Adipose tissue (tissue), 3 donors: ENCODE results near the gene SLFNL1. TPM values are rescaled to one million over a fixed set of nuclear protein-coding genes. Genes with fewer than 3 reads are reported as not detected.

Experiments used
- H3K27ac ChIP-seq: one replicate; pipeline ENCODE4 v1.5.1; 2013; ENCODE audit warnings: low read depth, low read length
- WGBS, 3 donors: extraction: QIAGEN DNeasy Blood & Tissue Kit; methylation state at CpG; one replicate each; pipeline ENCODE4 v1.1.7; 2013; 5-methylcytosine and 5-hydroxymethylcytosine counted together
- polyA plus RNA-seq, 3 donors: library from polyadenylated mRNA; stranded (reverse); fragments of 200-250 nt; gene quantifications; one replicate each; pipeline ENCODE4 v1.2.3, GENCODE V29; 2013
- donor health status: healthy with polysubstance abuse.
- donor health status: Bipolar disorder and iron deficiency.
- donor health status: healthy.

SLFNL1 gene
- polyA plus RNA-seq: under 1 TPM; 0.07 to 0.34 (median 0.22) TPM

GRCh38 chr1:41021526-41022308 lies at the start of gene SLFNL1:
Gene SLFNL1, minus strand, starts transcription at chr1:41021725. Its CDS starts 1,065 bp downstream, at chr1:41020660.
- no peak within 1 kb of the TSS for H3K27ac ChIP-seq
- WGBS, 3 donors: 57 to 67% (median 61%) methylated on average over 12 of the region's 12 CpGs

DNA sequence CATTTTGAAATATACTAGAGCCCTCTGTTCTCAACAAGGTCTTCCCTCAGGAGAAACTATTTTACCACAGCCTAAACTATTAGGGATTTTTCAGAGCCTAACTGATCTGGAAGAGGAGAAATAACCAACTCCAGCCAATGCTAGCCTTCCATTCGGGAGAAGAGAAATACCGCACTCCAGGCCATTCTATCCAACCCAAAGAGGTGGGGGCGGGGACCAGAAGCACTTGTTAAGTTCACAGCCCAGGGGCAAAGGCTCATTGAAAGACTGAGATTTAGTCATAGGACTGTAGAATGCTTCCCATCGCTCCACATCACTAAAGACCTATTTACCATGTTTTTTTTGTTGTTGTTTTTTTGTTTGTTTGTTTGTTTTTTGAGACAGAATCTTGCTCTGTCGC lies 35.4 kb upstream of the SLFNL1 start:
- 94 to 98% (median 97%) methylated on average over 5 of the region's 5 CpGs for WGBS, 3 donors
- H3K27ac ChIP-seq: no peak overlapping the region

DNA sequence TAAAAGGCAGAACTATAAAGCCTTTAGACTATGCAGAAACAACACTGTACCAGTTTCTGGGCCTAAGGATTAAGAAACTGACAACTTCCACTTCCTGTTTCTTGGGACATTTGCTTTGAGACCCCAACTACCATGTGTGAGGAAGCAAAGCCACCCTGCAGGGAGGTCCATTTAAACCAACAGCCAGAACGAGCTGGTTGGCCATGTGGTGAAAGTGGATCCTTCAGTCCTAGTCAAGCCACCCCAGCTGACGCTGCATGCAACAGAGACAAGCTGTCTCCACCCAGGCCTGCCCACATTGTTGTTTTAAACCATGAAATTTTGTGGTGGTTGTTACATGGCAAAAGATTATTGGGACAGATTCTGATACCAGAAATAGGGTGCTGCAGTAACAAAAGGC lies 31.8 kb upstream of the SLFNL1 start:
- H3K27ac ChIP-seq: no peak overlapping the region
- WGBS, 3 donors: 50 to 82% (median 73%) methylated on average over 2 of the region's 2 CpGs

- 90 to 97% (median 91%) methylated on average over 1 of the region's 1 CpG for WGBS, 3 donors
- H3K27ac ChIP-seq: no peak overlapping the region
Measured at GRCh38 chr1:41051022-41051421, 29.5 kb upstream of the SLFNL1 start.

- no peak overlapping the region for H3K27ac ChIP-seq
- 69 to 96% (median 92%) methylated on average over 3 of the region's 3 CpGs for WGBS, 3 donors
Measured at GRCh38 chr1:41048540-41048939, 27.0 kb upstream of the SLFNL1 start.

GRCh38 chr1:41046347-41046775 lies 24.8 kb upstream of the SLFNL1 start:
- 71 to 91% (median 81%) methylated on average over 10 of the region's 10 CpGs for WGBS, 3 donors
- H3K27ac ChIP-seq: no peak overlapping the region

GRCh38 chr1:41045740-41046139 lies 24.2 kb upstream of the SLFNL1 start:
- no peak overlapping the region for H3K27ac ChIP-seq
- 44 to 57% (median 47%) methylated on average over 5 of the region's 5 CpGs for WGBS, 3 donors

- no peak overlapping the region for H3K27ac ChIP-seq
- WGBS, 3 donors: 49 to 77% (median 75%) methylated on average over 2 of the region's 2 CpGs
Measured at GRCh38 chr1:41044187-41044586, 22.7 kb upstream of the SLFNL1 start.

- H3K27ac ChIP-seq: no peak overlapping the region
- 75 to 100% (median 87%) methylated on average over 3 of the region's 3 CpGs for WGBS, 3 donors
Measured at GRCh38 chr1:41041614-41042270, 20.2 kb upstream of the SLFNL1 start.

DNA sequence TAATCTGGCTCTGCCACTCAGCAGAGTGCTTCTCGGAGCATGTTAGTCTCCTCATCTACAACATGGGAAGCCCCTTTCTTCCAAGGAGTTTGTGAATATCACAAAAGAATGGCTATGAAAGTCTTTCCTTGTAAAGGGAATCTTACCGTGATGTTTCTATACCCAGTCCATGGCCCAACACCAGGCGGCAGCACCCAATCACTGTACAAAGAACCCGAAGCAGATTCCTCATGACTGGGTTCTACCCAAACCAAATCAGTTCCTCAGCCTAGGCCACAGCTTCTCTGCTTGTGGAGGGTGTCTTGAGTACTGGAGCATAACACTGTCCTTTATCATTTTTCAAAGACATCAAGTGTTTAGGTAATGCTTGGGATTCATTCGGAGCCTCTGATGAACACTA lies 16.6 kb upstream of the SLFNL1 start:
- H3K27ac ChIP-seq: no peak overlapping the region
- WGBS, 3 donors: 92 to 96% (median 94%) methylated on average over 5 of the region's 5 CpGs

- no peak overlapping the region for H3K27ac ChIP-seq
- WGBS, 3 donors: 97 to 100% (median 97%) methylated on average over 3 of the region's 3 CpGs
Measured at GRCh38 chr1:41037116-41037903, 15.8 kb upstream of the SLFNL1 start.

DNA sequence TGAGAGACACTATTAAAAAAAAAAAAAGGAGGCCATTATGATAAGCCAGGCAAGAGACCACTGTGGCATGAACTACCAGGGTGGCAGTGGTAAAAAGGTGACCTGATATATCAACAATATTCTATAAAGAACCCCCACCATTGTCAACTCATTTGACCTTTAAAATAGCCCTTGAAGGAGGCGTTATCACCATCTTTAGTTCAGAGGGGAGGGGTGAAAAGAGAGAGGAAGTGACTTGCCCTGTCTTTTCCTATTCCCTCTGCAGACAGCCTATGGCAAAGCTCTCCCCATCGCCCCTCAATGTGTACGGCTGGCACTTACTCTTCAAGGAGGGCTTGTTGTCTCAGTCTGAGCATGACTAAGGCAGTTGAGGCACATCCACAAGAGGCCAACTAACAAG lies 11.7 kb upstream of the SLFNL1 start:
- H3K27ac ChIP-seq: no peak overlapping the region
- whole genome bisulfite sequencing, 3 donors: 90 to 96% (median 91%) methylated on average over 3 of the region's 3 CpGs

DNA sequence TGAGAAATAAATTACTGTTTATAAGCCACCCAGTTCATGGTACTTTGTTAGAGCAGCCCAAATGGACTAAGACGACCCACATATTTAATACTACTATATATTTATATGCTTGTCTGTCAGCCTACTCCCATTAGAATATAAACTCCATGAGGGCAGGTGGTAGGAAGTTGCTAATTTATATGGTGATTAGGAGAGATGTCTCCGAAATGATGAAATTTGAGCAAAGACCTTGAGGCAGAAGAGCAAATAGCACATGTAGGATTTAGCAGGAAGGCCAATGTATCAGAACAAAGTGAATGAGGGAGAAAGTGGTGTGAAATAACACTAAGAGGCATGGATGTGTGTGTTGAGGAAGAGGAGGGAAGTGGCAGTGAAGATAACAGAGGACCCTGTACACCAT lies 10.6 kb upstream of the SLFNL1 start:
- H3K27ac ChIP-seq: no peak overlapping the region
- 67 to 99% (median 73%) methylated on average over 2 of the region's 2 CpGs for WGBS, 3 donors

DNA sequence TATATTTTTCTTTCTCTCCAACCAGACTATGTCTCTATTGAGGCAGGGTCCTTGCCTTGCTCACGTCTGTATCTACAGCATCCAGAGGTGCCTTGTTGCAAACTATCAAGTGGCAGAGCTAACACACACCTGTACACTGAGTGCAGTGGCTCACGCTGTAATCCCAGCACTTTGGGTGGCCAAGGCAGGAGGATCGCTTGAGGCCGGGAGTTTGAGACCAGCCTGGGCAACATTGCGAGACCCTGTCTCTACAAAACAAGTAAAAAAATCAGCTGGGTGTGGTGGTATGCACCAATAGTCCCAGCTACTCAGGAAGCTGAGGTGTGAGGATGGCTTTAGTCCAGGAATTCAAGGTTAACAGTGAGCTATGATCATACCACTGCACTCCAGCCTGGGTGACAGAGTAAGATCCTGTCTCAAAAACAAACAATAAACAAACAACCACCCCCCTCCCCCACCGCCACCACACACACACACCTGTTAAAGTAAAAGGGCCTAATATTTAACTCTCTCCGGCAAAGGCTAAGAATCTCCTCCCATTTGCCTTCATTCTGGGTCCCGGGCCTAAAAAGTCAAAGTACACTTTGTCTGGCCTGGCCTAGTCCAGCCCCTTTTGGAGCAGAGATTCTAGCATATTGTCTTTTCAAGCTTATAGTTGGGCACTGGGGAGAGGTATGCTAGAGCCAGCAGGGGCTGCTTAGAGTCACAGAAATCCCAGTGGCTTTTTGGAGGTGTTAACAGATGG lies 9.5 kb upstream of the SLFNL1 start:
- WGBS, 3 donors: 84 to 95% (median 93%) methylated on average over 8 of the region's 8 CpGs
- H3K27ac ChIP-seq: no peak overlapping the region

- H3K27ac ChIP-seq: no peak overlapping the region
- WGBS, 3 donors: 95 to 99% (median 95%) methylated on average over 10 of the region's 10 CpGs
Measured at GRCh38 chr1:41028034-41028642, 6.6 kb upstream of the SLFNL1 start.

DNA sequence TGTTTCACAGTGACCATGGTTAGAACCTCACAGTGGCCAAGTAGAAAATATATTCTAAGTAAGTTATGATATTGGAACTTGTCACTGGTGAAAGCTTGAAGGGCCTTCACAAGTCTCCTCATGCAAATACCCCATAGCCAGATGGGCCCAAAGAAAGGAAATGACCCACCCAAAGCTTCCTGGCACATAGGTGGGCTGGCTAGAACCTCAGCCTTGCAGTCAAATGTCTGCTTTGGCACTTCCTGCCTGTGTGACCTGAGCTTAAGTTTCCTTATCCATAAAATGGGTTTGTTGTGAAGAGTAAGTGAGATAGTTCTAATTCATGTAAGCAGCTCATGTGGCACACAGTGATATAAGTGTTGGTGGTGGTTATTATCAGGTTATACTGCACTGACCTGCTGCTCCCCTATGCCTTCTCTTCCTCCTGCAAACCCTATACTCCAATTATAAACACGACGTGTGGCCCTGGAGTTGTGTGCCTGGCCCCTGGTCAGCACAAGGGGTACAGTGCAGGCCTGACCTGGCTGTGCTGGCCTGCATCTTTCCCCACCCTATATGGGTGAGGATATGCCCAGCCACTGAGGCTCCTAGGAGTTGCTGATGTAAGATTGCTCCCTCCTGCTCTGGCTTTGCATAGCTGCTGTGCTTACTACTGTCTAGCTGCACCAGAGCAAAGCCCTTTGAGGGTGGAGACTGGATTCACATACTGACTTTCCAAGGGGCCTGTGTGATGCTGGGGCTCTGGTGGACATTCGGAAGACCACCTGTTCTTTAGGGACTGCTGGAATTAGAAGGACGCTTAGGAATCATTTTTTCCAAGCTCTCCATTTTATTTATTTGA lies 4.7 kb upstream of the SLFNL1 start:
- WGBS, 3 donors: 95 to 98% (median 97%) methylated on average over 4 of the region's 4 CpGs
- H3K27ac ChIP-seq: no peak overlapping the region

- WGBS, 3 donors: 81 to 83% (median 82%) methylated on average over 2 of the region's 2 CpGs
- no peak overlapping the region for H3K27ac ChIP-seq
Measured at GRCh38 chr1:41024953-41025352, 3.4 kb upstream of the SLFNL1 start.
